ENCODE results near the gene BLMH.

BLMH gene

GRCh38 chr17:30323262-30323894 is 31.6 kb upstream of the BLMH start:
- in situ Hi-C loops (cut with HindIII; ENCODE audit: low sequenced_read_pairs) = no loop called here
- TF ChIP-seq, protein P1, sequence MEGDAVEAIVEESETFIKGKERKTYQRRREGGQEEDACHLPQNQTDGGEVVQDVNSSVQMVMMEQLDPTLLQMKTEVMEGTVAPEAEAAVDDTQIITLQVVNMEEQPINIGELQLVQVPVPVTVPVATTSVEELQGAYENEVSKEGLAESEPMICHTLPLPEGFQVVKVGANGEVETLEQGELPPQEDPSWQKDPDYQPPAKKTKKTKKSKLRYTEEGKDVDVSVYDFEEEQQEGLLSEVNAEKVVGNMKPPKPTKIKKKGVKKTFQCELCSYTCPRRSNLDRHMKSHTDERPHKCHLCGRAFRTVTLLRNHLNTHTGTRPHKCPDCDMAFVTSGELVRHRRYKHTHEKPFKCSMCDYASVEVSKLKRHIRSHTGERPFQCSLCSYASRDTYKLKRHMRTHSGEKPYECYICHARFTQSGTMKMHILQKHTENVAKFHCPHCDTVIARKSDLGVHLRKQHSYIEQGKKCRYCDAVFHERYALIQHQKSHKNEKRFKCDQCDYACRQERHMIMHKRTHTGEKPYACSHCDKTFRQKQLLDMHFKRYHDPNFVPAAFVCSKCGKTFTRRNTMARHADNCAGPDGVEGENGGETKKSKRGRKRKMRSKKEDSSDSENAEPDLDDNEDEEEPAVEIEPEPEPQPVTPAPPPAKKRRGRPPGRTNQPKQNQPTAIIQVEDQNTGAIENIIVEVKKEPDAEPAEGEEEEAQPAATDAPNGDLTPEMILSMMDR (IDR thresholded peaks at IDR 0.05; ENCODE audit: low read depth, low read length) = no peak
- no peak overlapping the region for H3K4me3 ChIP-seq (ENCODE audit: low read depth, low read length)
- no peak for DNase-seq (ENCODE audit: low read depth, low spot score)

DNA sequence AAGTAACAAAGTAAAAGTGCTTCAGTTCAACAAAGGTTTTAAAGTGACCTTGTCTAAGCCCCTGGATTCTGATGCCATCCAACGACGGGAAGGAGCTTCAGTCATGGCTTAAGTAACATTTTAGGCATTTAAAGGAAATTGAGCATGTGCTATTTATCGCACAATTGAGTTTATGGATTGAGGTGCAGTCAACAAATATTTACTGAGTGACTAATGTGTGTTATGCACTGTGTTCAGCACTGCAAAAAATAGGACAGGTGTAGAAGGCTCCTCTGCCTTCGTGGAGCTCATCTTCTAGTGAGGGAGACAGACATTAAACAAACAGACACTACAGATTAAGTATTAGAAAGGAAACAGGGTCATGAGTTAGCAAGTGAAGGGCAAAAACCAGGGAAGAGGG is 29.6 kb upstream of the BLMH start:
- H3K4me3 ChIP-seq (ENCODE audit: low read depth, low read length) = no peak overlapping the region
- TF ChIP-seq, protein P1 (IDR thresholded peaks at IDR 0.05; ENCODE audit: low read depth, low read length) = no peak
- in situ Hi-C loops (cut with HindIII; ENCODE audit: low sequenced_read_pairs) = no loop called here
- DNase-seq (ENCODE audit: low read depth, low spot score) = no peak

GRCh38 chr17:30318155-30318554 is 26.4 kb upstream of the BLMH start:
- DNase-seq (ENCODE audit: low read depth, low spot score) = no peak
- TF ChIP-seq, protein P1 (IDR thresholded peaks at IDR 0.05; ENCODE audit: low read depth, low read length) = no peak
- in situ Hi-C loops (cut with HindIII; ENCODE audit: low sequenced_read_pairs) = no loop called here
- no peak overlapping the region for H3K4me3 ChIP-seq (ENCODE audit: low read depth, low read length)

GRCh38 chr17:30316736-30317135 is 25.0 kb upstream of the BLMH start:
- TF ChIP-seq, protein P1 (IDR thresholded peaks at IDR 0.05; ENCODE audit: low read depth, low read length) = no peak
- H3K4me3 ChIP-seq (ENCODE audit: low read depth, low read length) = no peak overlapping the region
- no peak for DNase-seq (ENCODE audit: low read depth, low spot score)
- in situ Hi-C loops (cut with HindIII; ENCODE audit: low sequenced_read_pairs) = no loop called here

DNA sequence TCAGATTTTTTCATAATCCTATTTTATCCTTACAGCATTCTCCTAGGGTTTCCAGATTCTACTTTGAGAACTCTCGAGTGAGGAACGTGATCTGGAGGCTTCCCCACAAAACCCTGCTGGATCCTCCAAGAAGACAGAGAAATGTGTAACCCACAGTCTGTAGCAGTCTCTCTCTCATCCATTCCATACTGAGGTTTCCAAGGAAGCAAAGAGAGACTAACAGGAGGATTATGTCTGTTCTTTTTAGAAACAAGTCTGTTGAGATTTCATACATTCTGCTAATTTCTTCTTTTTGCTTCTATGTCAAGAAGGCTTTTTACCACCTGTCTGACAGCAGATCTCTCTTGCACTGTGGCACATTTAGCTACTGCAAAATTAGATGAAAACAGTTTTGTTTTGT is 23.4 kb upstream of the BLMH start:
- DNase-seq (ENCODE audit: low read depth, low spot score) = no peak
- in situ Hi-C loops (cut with HindIII; ENCODE audit: low sequenced_read_pairs) = no loop called here
- H3K4me3 ChIP-seq (ENCODE audit: low read depth, low read length) = no peak overlapping the region
- TF ChIP-seq, protein P1 (IDR thresholded peaks at IDR 0.05; ENCODE audit: low read depth, low read length) = no peak

DNA sequence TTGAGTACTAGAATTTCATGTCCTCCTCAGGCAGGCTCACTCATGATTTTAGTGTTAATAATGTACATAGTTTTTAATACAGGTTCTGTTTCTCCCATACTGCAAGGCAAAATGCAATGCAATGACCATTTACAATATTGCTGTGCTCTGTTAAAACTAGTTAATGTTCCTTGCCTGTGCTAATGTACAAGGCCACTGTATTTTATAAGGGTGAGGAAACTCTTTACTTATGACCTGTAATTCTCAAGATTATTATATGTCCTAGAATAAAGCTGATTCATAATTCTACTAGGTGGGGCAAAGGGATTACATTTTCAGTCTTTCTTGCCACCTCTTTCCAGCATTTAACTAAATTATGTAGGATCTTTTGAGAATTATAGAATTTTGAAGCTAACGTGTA is 22.7 kb upstream of the BLMH start:
- in situ Hi-C loops (cut with HindIII; ENCODE audit: low sequenced_read_pairs) = no loop called here
- no peak for DNase-seq (ENCODE audit: low read depth, low spot score)
- H3K4me3 ChIP-seq (ENCODE audit: low read depth, low read length) = no peak overlapping the region
- TF ChIP-seq, protein P1 (IDR thresholded peaks at IDR 0.05; ENCODE audit: low read depth, low read length) = no peak
